B cell (primary cell): Measurements from ENCODE around the gene FBXO48. TPM values are rescaled to one million over a fixed set of nuclear protein-coding genes. Genes with fewer than 3 reads are reported as not detected.
"Not testable (repeated sequence)": the region's sequence is repeated elsewhere in the genome, so short reads cannot be mapped to it uniquely, and the experiment has no call there.

Experiments
- ATAC-seq: fragments of 200-7000 bp; cut with Tn5 transposase; one replicate; pipeline ENCODE4 v1.10.0; 2021; ENCODE audit warnings: low read depth, mild to moderate bottlenecking, moderate number of reproducible peaks, moderate library complexity
- CTCF ChIA-PET: fragments of 350-600 bp; sonication (Branson Sonifier 250); formaldehyde crosslinking; loops from one replicate; lab custom pipeline; 2021; ENCODE audit warnings: antibody characterized with exemption, inconsistent platforms; lab: Charles Lee
- POLR2A ChIA-PET: fragments of 350-600 bp; sonication (Branson Sonifier 250); formaldehyde crosslinking; loops from one replicate; lab custom pipeline; 2021; ENCODE audit warnings: antibody characterized with exemption; lab: Charles Lee
- DNase-seq: peaks from one replicate; pipeline ENCODE4 v3.0.0; 2013
- H2AFZ ChIP-seq: 2 replicates; pipeline ENCODE4 v1.6.1; 2012; ENCODE audit warnings: mild to moderate bottlenecking, low read depth, low read length; ENCODE audit not compliant: insufficient read depth, poor library complexity, severe bottlenecking
- H3K27ac ChIP-seq, 2 donors: 1 replicate in 1 of 2; 2 replicates in 1 of 2; pipeline ENCODE4 v1.5.1; 2012 to 2013; ENCODE audit warnings: low read length in 2 of 2, mild to moderate bottlenecking in 2 of 2, moderate library complexity in 1 of 2
- H3K27me3 ChIP-seq, 4 experiments: fragments of 200-600 bp in 1 of 4; sonication (generic) in 1 of 4; replicated peaks in 1 of 4; 1 replicate in 2 of 4; 2 replicates in 2 of 4; pipeline versions ENCODE4 v1.6.1 to v1.7.0; 2013 to 2016; ENCODE audit warnings: low read length in 3 of 4, mild to moderate bottlenecking in 2 of 4, mixed read lengths in 1 of 4, moderate library complexity in 1 of 4; ENCODE audit not compliant: insufficient read depth in 4 of 4, control insufficient read depth in 3 of 4; ENCODE audit errors: control extremely low read depth in 1 of 4
- H3K36me3 ChIP-seq, 2 experiments: replicated peaks in 1 of 2; 1 replicate in 1 of 2; 2 replicates in 1 of 2; pipeline versions ENCODE4 v1.6.1 to v1.7.1; 2013; ENCODE audit warnings: low read length in 1 of 2; ENCODE audit not compliant: insufficient read depth in 2 of 2, control insufficient read depth in 1 of 2; ENCODE audit errors: control extremely low read depth in 1 of 2, extremely low read depth in 1 of 2
- H3K4me1 ChIP-seq, 2 donors: fragments of 200-600 bp in 1 of 2; sonication (generic) in 1 of 2; 1 replicate in 1 of 2; 2 replicates in 1 of 2; pipeline versions ENCODE4 v1.5.1 to v1.6.1; 2013 to 2017; ENCODE audit warnings: low read length in 2 of 2; ENCODE audit not compliant: control insufficient read depth in 2 of 2, insufficient read depth in 2 of 2
- H3K4me2 ChIP-seq: replicated peaks from 2 replicates; pipeline ENCODE3; 2012; ENCODE audit warnings: mild to moderate bottlenecking, low read depth, low read length; ENCODE audit not compliant: poor library complexity, severe bottlenecking
- H3K4me3 ChIP-seq, 5 experiments: fragments of 200-600 bp in 1 of 5; sonication (generic) in 1 of 5; 1 replicate in 3 of 5; 2 replicates in 2 of 5; pipeline versions ENCODE4 v1.5.1 to v1.7.0; 2011 to 2016; ENCODE audit warnings: low read length in 4 of 5, mild to moderate bottlenecking in 4 of 5, low read depth in 2 of 5, control low read depth in 1 of 5, moderate library complexity in 1 of 5; ENCODE audit not compliant: insufficient read depth in 1 of 5; ENCODE audit errors: control extremely low read depth in 1 of 5, extremely low read depth in 1 of 5
- H3K79me2 ChIP-seq: fragments of 200-600 bp; sonication (generic); one replicate; pipeline ENCODE4 v1.6.0; 2016; ENCODE audit warnings: low read length; ENCODE audit not compliant: control insufficient read depth, insufficient read depth
- H3K9ac ChIP-seq: fragments of 200-600 bp; sonication (generic); 2 replicates; pipeline ENCODE4 v1.6.1; 2017; ENCODE audit warnings: mild to moderate bottlenecking, low read length, moderate library complexity
- H3K9me3 ChIP-seq, 3 donors: one replicate each; pipeline versions ENCODE4 v1.6.1 to v1.7.1; 2013; ENCODE audit warnings: low read length in 2 of 3; ENCODE audit not compliant: control insufficient read depth in 2 of 3, insufficient read depth in 1 of 3; ENCODE audit errors: control extremely low read depth in 1 of 3
- H4K20me1 ChIP-seq: 2 replicates; pipeline ENCODE4 v1.6.0; 2012; ENCODE audit warnings: mild to moderate bottlenecking, low read length; ENCODE audit not compliant: insufficient read depth, control insufficient read depth, poor library complexity, severe bottlenecking
- H3K27ac Mint-ChIP-seq: one replicate; pipeline ENCODE4 v1.8.0; 2021; ENCODE audit warnings: mixed read lengths
- H3K27me3 Mint-ChIP-seq: one replicate; pipeline ENCODE4 v1.8.0; 2021; ENCODE audit warnings: mixed read lengths
- H3K4me1 Mint-ChIP-seq: one replicate; pipeline ENCODE4 v1.8.0; 2021; ENCODE audit warnings: mixed read lengths
- H3K4me3 Mint-ChIP-seq: one replicate; pipeline ENCODE4 v1.8.0; 2021; ENCODE audit warnings: mixed read lengths
- H3K9me3 Mint-ChIP-seq: one replicate; pipeline ENCODE4 v1.8.0; 2022; ENCODE audit warnings: mixed read lengths; ENCODE audit not compliant: insufficient read depth
- EZH2 ChIP-seq: IDR thresholded peaks from 2 replicates; pipeline ENCODE4 v1.6.1; 2012; ENCODE audit warnings: borderline replicate concordance, low read depth, mild to moderate bottlenecking, moderate library complexity, low read length; ENCODE audit not compliant: insufficient read depth, poor library complexity, severe bottlenecking
- WGBS: methylation state at CpG from one replicate; pipeline ENCODE4 v1.1.5; 2013; ENCODE audit warnings: missing lambda C conversion rate; ENCODE audit not compliant: insufficient coverage; 5-methylcytosine and 5-hydroxymethylcytosine counted together
- intact Hi-C: fragments of 100-400 bp; cut with micrococcal nuclease; formaldehyde crosslinking; loops from one replicate; pipeline ENCODE4 v1.10.0; 2022
- polyA plus RNA-seq: library from polyadenylated mRNA; depleted of rRNA; stranded (reverse); fragments of >200 nt; gene quantifications from 2 replicates; pipeline ENCODE4 v1.2.3, GENCODE V29; 2012
- total RNA-seq, 2 donors: library from RNA; stranded (reverse); fragments of 120-200 nt in 1 of 2; gene quantifications; 1 replicate in 1 of 2; 2 replicates in 1 of 2; pipeline versions ENCODE4 v1.2.3 to v1.2.4, GENCODE V29; 2013 to 2022
- TF ChIP-seq, protein P1 (sequence below): fragments of 200-600 bp; IDR thresholded peaks from one replicate; pipeline ENCODE4 v1.8.0; 2022; ENCODE audit warnings: antibody characterized with exemption, mild to moderate bottlenecking

Gene FBXO48
- total and polyA plus RNA-seq, 2 donors (not counting 1 experiment from before 2014, with no cell fraction given): 1.5 to 3.2 TPM

- POLR2A ChIA-PET: no interaction called here
- CTCF ChIA-PET: interaction anchor here (2.2 to 9.5 kb wide), 3 partner anchors 220 to 444 kb away, joined by 5 to 142 read pairs (median 23); no protein-coding TSS in a partner anchor
- intact Hi-C loops: no loop called here
Observed at GRCh38 chr2:68489282-68489681, 22.2 kb upstream of the FBXO48 start.

DNA sequence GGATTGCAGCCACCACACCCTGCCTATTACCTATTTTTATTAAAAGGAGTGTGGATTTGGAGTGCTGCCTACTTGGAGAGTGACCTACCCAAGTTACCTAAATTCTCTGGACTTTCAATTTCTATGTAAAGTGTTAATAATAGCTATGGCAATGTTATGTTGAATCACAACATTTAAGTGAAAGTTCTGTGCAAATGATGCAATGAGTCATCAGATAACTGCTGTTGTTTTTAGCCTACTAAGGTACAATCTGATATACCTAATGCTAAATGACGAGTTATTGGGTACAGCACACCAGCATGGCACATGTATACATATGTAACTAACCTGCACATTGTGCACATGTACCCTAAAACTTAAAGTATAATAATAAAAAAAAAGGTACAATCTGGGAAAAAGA is 21.5 kb upstream of the FBXO48 start:
- H3K4me3 Mint-ChIP-seq, ATAC-seq, H3K4me2 ChIP-seq, H3K4me3 ChIP-seq, H3K4me1 Mint-ChIP-seq, H3K9me3 Mint-ChIP-seq, H4K20me1 ChIP-seq, intact Hi-C loops, H3K9me3 ChIP-seq, H3K36me3 ChIP-seq, H3K27me3 Mint-ChIP-seq, H3K79me2 ChIP-seq, DNase-seq, H3K27ac ChIP-seq, H2AFZ ChIP-seq, H3K27ac Mint-ChIP-seq, POLR2A ChIA-PET, H3K4me1 ChIP-seq, H3K27me3 ChIP-seq, H3K9ac ChIP-seq: not testable (repeated sequence)
- CTCF ChIA-PET: interaction anchor here (0.8 to 9.5 kb wide), 18 partner anchors 8 to 523 kb away, joined by 3 to 142 read pairs (median 5); partner anchors contain the start of genes APLF and FBXO48
- WGBS: no CpG with 5 or more reads among the region's 1 CpG

More at GRCh38 chr2:68489282-68489681, 22.2 kb upstream of the FBXO48 start:
- no CpG with 5 or more reads among the region's 1 CpG for WGBS
- peaks cover 0 to 2% of the 10 kb centered on the region in 2 donors for H3K4me1 ChIP-seq
- H4K20me1 ChIP-seq: no peaks in the 10 kb centered on the region
- no peaks in the 10 kb centered on the region for H3K36me3 ChIP-seq
- H3K27ac ChIP-seq: no peak overlapping the region
- H2AFZ ChIP-seq: no peak overlapping the region
- H3K4me3 ChIP-seq: no peak overlapping the region
- H3K27me3 ChIP-seq: no peaks in the 10 kb centered on the region
- H3K4me2 ChIP-seq: no peak overlapping the region
- H3K4me1 Mint-ChIP-seq: peaks cover 4% of the 10 kb centered on the region
- no peaks in the 10 kb centered on the region for H3K9me3 Mint-ChIP-seq
- H3K4me3 Mint-ChIP-seq: no peak overlapping the region
- H3K9me3 ChIP-seq: no peaks in the 10 kb centered on the region
- no peak for DNase-seq
- no peak for TF ChIP-seq EZH2
- TF ChIP-seq, protein P1, sequence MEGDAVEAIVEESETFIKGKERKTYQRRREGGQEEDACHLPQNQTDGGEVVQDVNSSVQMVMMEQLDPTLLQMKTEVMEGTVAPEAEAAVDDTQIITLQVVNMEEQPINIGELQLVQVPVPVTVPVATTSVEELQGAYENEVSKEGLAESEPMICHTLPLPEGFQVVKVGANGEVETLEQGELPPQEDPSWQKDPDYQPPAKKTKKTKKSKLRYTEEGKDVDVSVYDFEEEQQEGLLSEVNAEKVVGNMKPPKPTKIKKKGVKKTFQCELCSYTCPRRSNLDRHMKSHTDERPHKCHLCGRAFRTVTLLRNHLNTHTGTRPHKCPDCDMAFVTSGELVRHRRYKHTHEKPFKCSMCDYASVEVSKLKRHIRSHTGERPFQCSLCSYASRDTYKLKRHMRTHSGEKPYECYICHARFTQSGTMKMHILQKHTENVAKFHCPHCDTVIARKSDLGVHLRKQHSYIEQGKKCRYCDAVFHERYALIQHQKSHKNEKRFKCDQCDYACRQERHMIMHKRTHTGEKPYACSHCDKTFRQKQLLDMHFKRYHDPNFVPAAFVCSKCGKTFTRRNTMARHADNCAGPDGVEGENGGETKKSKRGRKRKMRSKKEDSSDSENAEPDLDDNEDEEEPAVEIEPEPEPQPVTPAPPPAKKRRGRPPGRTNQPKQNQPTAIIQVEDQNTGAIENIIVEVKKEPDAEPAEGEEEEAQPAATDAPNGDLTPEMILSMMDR: no peak
- H3K79me2 ChIP-seq: no peaks in the 10 kb centered on the region
- H3K27ac Mint-ChIP-seq: no peak overlapping the region
- H3K9ac ChIP-seq: no peak overlapping the region
- no peaks in the 10 kb centered on the region for H3K27me3 Mint-ChIP-seq
- no peak for ATAC-seq
